ENCODE measurements around the gene KLK13. TPM values are rescaled to one million over a fixed set of nuclear protein-coding genes. Genes with fewer than 3 reads are reported as not detected.

KLK13 gene
- total and polyA plus RNA-seq, 7 donors = 0.58 to 0.60 TPM; not detected in 5

DNA sequence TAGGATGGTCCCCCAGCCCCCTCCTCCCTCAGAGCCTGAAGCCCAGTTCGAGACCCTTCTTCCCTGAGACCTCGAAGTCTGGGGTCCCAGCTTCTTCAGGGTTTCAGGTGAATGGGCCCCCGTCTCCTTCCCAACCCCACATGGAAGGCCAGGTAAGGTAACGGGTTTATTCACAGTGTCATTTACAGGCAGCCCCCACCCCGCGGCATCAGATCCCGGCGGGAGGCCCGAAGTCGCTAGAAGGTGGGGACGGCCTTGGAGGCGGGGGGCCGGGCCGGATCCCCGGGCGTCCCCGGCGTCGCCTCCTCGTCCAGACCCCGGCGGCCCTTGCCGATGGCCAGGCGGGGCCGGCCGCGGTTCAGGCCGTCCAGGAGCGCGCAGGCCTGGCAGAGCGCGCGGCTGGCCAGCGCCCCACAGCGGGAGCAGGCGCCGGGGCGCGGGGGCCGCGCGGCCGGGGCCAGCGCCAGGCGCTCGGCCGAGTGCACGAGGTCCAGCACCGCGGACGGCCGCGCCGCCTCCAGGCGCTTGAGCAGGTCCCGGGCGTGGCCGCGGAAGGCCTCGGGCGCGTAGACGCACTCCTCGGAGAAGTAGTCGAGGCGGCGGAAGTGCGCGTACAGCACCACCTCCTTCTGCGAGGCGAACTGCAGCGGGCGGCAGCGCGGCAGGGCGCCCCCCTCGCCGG, 33.6 kb upstream of the KLK13 start:
- DNase-seq = peak; percentile 83
- H3K27ac ChIP-seq = peak overlapping the region in 2 of 4 donors; percentile 22 to 65
- H3K9me3 ChIP-seq = no peaks in the 10 kb centered on the region
- no peaks in the 10 kb centered on the region for H3K27me3 ChIP-seq
- TF ChIP-seq EP300 (IDR thresholded peaks at IDR 0.05) (no peak), POLR2AphosphoS5 (IDR thresholded peaks at IDR 0.05) (no peak), POLR2A (IDR thresholded peaks at IDR 0.05) (no peak)
- TF ChIP-seq, protein P1, sequence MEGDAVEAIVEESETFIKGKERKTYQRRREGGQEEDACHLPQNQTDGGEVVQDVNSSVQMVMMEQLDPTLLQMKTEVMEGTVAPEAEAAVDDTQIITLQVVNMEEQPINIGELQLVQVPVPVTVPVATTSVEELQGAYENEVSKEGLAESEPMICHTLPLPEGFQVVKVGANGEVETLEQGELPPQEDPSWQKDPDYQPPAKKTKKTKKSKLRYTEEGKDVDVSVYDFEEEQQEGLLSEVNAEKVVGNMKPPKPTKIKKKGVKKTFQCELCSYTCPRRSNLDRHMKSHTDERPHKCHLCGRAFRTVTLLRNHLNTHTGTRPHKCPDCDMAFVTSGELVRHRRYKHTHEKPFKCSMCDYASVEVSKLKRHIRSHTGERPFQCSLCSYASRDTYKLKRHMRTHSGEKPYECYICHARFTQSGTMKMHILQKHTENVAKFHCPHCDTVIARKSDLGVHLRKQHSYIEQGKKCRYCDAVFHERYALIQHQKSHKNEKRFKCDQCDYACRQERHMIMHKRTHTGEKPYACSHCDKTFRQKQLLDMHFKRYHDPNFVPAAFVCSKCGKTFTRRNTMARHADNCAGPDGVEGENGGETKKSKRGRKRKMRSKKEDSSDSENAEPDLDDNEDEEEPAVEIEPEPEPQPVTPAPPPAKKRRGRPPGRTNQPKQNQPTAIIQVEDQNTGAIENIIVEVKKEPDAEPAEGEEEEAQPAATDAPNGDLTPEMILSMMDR (IDR thresholded peaks at IDR 0.05) = peak in 1 of 4 experiments; percentile 27
- intact Hi-C loops (cut with DNase I) = no loop called here
- peaks cover 0 to 29% (median 26%) of the 10 kb centered on the region in 4 donors for H3K4me1 ChIP-seq
- WGBS, 2 donors = 76 to 94% methylated on average over 78 of the region's 78 CpGs
- H3K36me3 ChIP-seq = peaks cover 0 to 19% (median 10%) of the 10 kb centered on the region in 4 donors
- H3K4me3 ChIP-seq = peak overlapping the region; percentile 7 to 50 (median 34)

DNA sequence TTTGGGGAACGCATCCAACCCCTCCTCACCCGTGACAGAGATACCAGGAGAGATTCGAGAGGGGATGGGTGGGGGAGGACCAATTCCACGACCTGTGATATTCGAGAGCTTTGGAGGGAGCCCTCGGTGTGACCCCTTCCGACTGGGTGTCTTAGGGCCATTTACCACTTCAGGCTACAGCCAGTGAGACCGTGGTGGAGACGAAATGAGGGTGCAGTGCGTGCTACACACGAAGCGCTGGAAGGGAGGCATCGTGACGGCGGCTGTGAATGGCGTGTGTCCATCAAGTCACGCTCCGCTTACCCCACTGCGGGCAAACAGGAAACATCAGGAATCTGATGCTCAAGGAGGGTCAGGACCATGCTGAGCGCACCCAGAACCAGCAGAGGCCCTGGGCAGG, 32.9 kb upstream of the KLK13 start:
- 85 to 88% methylated on average over 20 of the region's 20 CpGs for WGBS, 2 donors
- Histone ChIP-seq H3K4me1 (peaks cover 0 to 29% (median 26%) of the 10 kb centered on the region in 4 donors), H3K9me3 (no peaks in the 10 kb centered on the region), H3K4me3 (no peak overlapping the region), H3K27me3 (no peaks in the 10 kb centered on the region), H3K36me3 (peaks cover 0 to 12% (median 8%) of the 10 kb centered on the region in 4 donors), H3K27ac (no peak overlapping the region)
- TF ChIP-seq POLR2AphosphoS5 (IDR thresholded peaks at IDR 0.05) (no peak), POLR2A (IDR thresholded peaks at IDR 0.05) (no peak), EP300 (IDR thresholded peaks at IDR 0.05) (no peak)
- TF ChIP-seq, protein P1 (IDR thresholded peaks at IDR 0.05) = no peak
- intact Hi-C loops (cut with DNase I) = loop anchor here (1.0 kb wide), 1 partner anchor 76 kb away; no protein-coding TSS in a partner anchor
- no peak for DNase-seq

DNA sequence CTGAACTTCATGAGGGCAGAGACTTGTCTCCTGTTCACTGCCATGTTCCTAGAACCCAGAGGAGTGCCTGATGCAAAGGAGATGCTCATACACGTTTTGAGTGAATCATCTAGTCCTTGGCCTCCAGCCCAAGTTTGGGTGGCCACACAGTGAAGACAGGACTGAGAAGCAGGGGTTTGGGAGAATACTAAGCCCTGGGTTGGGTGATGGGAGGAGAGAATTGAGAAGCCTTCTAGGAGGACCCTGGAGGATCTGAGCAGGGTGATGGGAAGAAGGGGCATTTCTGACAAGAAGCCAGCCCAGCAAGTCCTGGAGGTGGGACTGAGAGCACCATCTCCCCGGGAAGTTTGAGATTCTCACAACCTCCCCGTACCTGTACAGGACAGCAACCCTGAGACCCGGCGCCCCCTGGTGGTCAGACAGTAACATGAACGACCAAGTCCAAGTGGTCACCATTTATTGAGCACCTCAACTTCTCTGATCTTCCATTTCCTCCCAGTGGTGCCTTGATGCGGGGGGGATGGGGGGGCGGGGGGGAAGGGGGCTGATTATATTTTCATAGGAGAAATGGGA, 32.4 kb upstream of the KLK13 start:
- Histone ChIP-seq H3K9me3 (no peaks in the 10 kb centered on the region), H3K4me3 (no peak overlapping the region), H3K27me3 (no peaks in the 10 kb centered on the region), H3K4me1 (peaks cover 0 to 29% (median 26%) of the 10 kb centered on the region in 4 donors), H3K27ac (no peak overlapping the region), H3K36me3 (peaks cover 0 to 6% (median 3%) of the 10 kb centered on the region in 4 donors)
- TF ChIP-seq POLR2AphosphoS5 (IDR thresholded peaks at IDR 0.05) = no peak
- TF ChIP-seq EP300 (IDR thresholded peaks at IDR 0.05) = no peak
- TF ChIP-seq, protein P1 (IDR thresholded peaks at IDR 0.05) = peak in 3 of 4 experiments; percentile 23 to 63 (median 43)
- TF ChIP-seq POLR2A (IDR thresholded peaks at IDR 0.05) = no peak
- WGBS, 2 donors = 8 to 11% methylated on average over 8 of the region's 8 CpGs
- intact Hi-C loops (cut with DNase I) = loop anchor here (1.0 kb wide), 1 partner anchor 76 kb away; no protein-coding TSS in a partner anchor
- peak; percentile 74 for DNase-seq

GRCh38 chr19:51096473-51097165, 31.7 kb upstream of the KLK13 start:
- H3K4me1 ChIP-seq = peaks cover 0 to 29% (median 23%) of the 10 kb centered on the region in 4 donors
- H3K36me3 ChIP-seq = no peaks in the 10 kb centered on the region
- no peak for DNase-seq
- intact Hi-C loops (cut with DNase I) = loop anchor here (1.0 kb wide), 1 partner anchor 75 kb away; no protein-coding TSS in a partner anchor
- H3K27me3 ChIP-seq = no peaks in the 10 kb centered on the region
- TF ChIP-seq, protein P1 (IDR thresholded peaks at IDR 0.05) = no peak
- TF ChIP-seq POLR2A (IDR thresholded peaks at IDR 0.05) (no peak), EP300 (IDR thresholded peaks at IDR 0.05) (no peak), POLR2AphosphoS5 (IDR thresholded peaks at IDR 0.05) (no peak)
- no peak overlapping the region for H3K4me3 ChIP-seq
- no peaks in the 10 kb centered on the region for H3K9me3 ChIP-seq
- H3K27ac ChIP-seq = no peak overlapping the region
- 79 to 89% methylated on average over 6 of the region's 6 CpGs for WGBS, 2 donors

All from sigmoid colon (tissue), 7 donors.